GM12878 (cell line): Measurements from ENCODE around the gene ETV6. TPM values are rescaled to one million over a fixed set of nuclear protein-coding genes. Genes with fewer than 3 reads are reported as not detected.

ENCODE experiments used
- ATAC-seq: fragments of 200-7000 bp; cut with Tn5 transposase; 3 replicates; pipeline ENCODE4 v1.9.1; 2020; ENCODE audit warnings: mild to moderate bottlenecking, moderate library complexity
- BruUV-seq: library from RNA; stranded (reverse); fragments of 400-500 nt; replicated peaks from 2 replicates; lab custom pipeline; 2021; lab: Mats Ljungman, UMichigan
- CTCF ChIA-PET: fragments of 300-600 bp; sonication (Branson Sonifier 250); formaldehyde crosslinking; extraction: SDS; loops from one replicate; lab custom pipeline; 2021; ENCODE audit warnings: inconsistent platforms; lab: Yijun Ruan, JAX
- POLR2A ChIA-PET: fragments of 350-600 bp; formaldehyde crosslinking; extraction: SDS; loops from one replicate; lab custom pipeline; 2021; ENCODE audit warnings: inconsistent platforms; lab: Charles Lee
- RAD21 ChIA-PET: fragments of 300-600 bp; sonication (Branson Sonifier 250); formaldehyde crosslinking; loops from one replicate; lab custom pipeline; 2023; ENCODE audit warnings: antibody characterized with exemption; ENCODE audit not compliant: unreplicated experiment; lab: Charles Lee
- SMC1A ChIA-PET: fragments of 300-600 bp; sonication (Branson Sonifier 250); formaldehyde crosslinking; loops from one replicate; lab custom pipeline; 2023; ENCODE audit not compliant: unreplicated experiment, uncharacterized antibody; lab: Charles Lee
- DNase-seq: peaks from one replicate; pipeline ENCODE4 v3.0.0-alpha.2; 2011; ENCODE audit warnings: low read depth, low spot score
- FAIRE-seq: peaks from 3 replicates; lab custom pipeline; 2011; peaks lifted over from hg19 to GRCh38; lab: Jason Lieb, UNC
- H2AFZ ChIP-seq: 2 replicates; pipeline ENCODE4 v1.6.0; 2011; ENCODE audit warnings: low read depth, low read length, control low read depth; ENCODE audit not compliant: control insufficient read depth
- H3K27ac ChIP-seq: 2 replicates; pipeline ENCODE4 v1.5.1; 2011; ENCODE audit warnings: control low read depth; ENCODE audit not compliant: control insufficient read depth, insufficient read depth
- H3K27me3 ChIP-seq, 2 experiments: replicated peaks in 1 of 2; 2 replicates each; pipeline versions ENCODE4 v1.6.0 to v1.6.1; 2011; ENCODE audit warnings: low read length in 1 of 2; ENCODE audit not compliant: control insufficient read depth in 2 of 2, insufficient read depth in 2 of 2
- H3K36me3 ChIP-seq, 2 experiments: 2 replicates each; pipeline ENCODE4 v1.5.1; 2011; ENCODE audit warnings: low read length in 1 of 2; ENCODE audit not compliant: control insufficient read depth in 2 of 2, insufficient read depth in 2 of 2
- H3K4me1 ChIP-seq: 2 replicates; pipeline ENCODE4 v1.6.1; 2011; ENCODE audit warnings: mild to moderate bottlenecking, low read length, moderate library complexity, mixed read lengths; ENCODE audit not compliant: control insufficient read depth, insufficient read depth
- H3K4me2 ChIP-seq: 2 replicates; pipeline ENCODE4 v1.6.0; 2011; ENCODE audit warnings: control low read depth; ENCODE audit not compliant: control insufficient read depth, insufficient read depth
- H3K4me3 ChIP-seq: fragments of 200-600 bp; sonication (generic); 2 replicates; pipeline ENCODE4 v1.5.1; 2016
- H3K79me2 ChIP-seq: 2 replicates; pipeline ENCODE4 v1.6.0; 2011; ENCODE audit warnings: low read length; ENCODE audit not compliant: control insufficient read depth, insufficient read depth
- H3K9ac ChIP-seq: 2 replicates; pipeline ENCODE4 v1.8.0; 2011; ENCODE audit warnings: low read length, control low read depth, mixed read lengths; ENCODE audit not compliant: control insufficient read depth, insufficient read depth
- H3K9me3 ChIP-seq: replicated peaks from 3 replicates; pipeline ENCODE4 v1.5.1; 2011; ENCODE audit warnings: mild to moderate bottlenecking, low read length; ENCODE audit not compliant: control insufficient read depth, insufficient read depth
- H4K20me1 ChIP-seq: 2 replicates; pipeline ENCODE4 v1.6.0; 2011; ENCODE audit not compliant: control insufficient read depth, insufficient read depth
- CBX5 ChIP-seq: sonication (generic); IDR thresholded peaks from 2 replicates; pipeline ENCODE4 v1.6.1; 2016; ENCODE audit warnings: low read depth, moderate library complexity, mild to moderate bottlenecking, inconsistent platforms
- CEBPZ ChIP-seq: fragments of 150-350 bp; IDR thresholded peaks from 2 replicates; pipeline ENCODE4 v1.6.1; 2016; ENCODE audit warnings: low read depth, low read length
- ESRRA ChIP-seq: IDR thresholded peaks from 2 replicates; pipeline ENCODE4 v1.6.1; 2012; ENCODE audit warnings: mild to moderate bottlenecking, low read length, improper control_type of control experiment
- HDGF ChIP-seq: fragments of 450-650 bp; IDR thresholded peaks from 2 replicates; pipeline ENCODE4 v1.6.1; 2016; ENCODE audit warnings: antibody characterized with exemption
- IRF4 ChIP-seq: IDR thresholded peaks from 2 replicates; pipeline ENCODE4 v1.6.1; 2011; ENCODE audit warnings: low read depth, low read length
- USF1 ChIP-seq: IDR thresholded peaks from 2 replicates; pipeline ENCODE4 v1.6.1; 2011; ENCODE audit warnings: borderline replicate concordance, low read depth, mild to moderate bottlenecking, moderate library complexity, mixed read lengths, low read length; ENCODE audit not compliant: insufficient read depth; ENCODE audit errors: extremely low read length
- YBX1 ChIP-seq: fragments of 450-650 bp; IDR thresholded peaks from 2 replicates; pipeline ENCODE4 v1.6.1; 2016; ENCODE audit warnings: antibody characterized with exemption
- WGBS: methylation state at CpG from one replicate; pipeline ENCODE4 v1.1.6; 2016; ENCODE audit warnings: low lambda C conversion rate; ENCODE audit not compliant: insufficient replicate concordance, insufficient coverage; ENCODE audit errors: missing lambda C conversion rate; 5-methylcytosine and 5-hydroxymethylcytosine counted together
- in situ Hi-C: fragments of 300-500 bp; cut with MboI; formaldehyde crosslinking; loops from 9 replicates; pipeline ENCODE4 v1.14.3; 2018; ENCODE audit warnings: mixed read lengths
- intact Hi-C: fragments of 100-400 bp; cut with micrococcal nuclease; formaldehyde crosslinking; loops from one replicate; pipeline ENCODE4 v1.14.2; 2022; ENCODE audit not compliant: unreplicated experiment
- polyA plus RNA-seq, 11 experiments: library from polyadenylated mRNA; depleted of rRNA in 4 of 11; unstranded in 6 of 11; stranded (reverse) in 5 of 11; fragments of >200 nt; fragmentation: Nextera tagmentation in 4 of 11; fragmentation: Illumina TruSeq in 1 of 11; extraction: Ambion mirVana in 4 of 11; extraction: Trizol in 1 of 11; gene quantifications; 1 replicate in 1 of 11; 2 replicates in 10 of 11; pipeline versions ENCODE4 v1.2.1 to v1.2.3, GENCODE V29; 2011 to 2016; ENCODE audit warnings: inconsistent platforms in 2 of 11, missing spikeins in 2 of 11, low read depth in 1 of 11
- total RNA-seq, 4 experiments: library from RNA; depleted of rRNA in 3 of 4; stranded (reverse); fragments of >200 nt in 3 of 4; fragmentation: Illumina TruSeq in 1 of 4; extraction: Trizol in 1 of 4; gene quantifications; 2 replicates each; pipeline versions ENCODE4 v1.2.1 to v1.2.3, GENCODE V29; 2013 to 2021

The ETV6 gene
- total and polyA plus RNA-seq, 10 of the 15 experiments (the other 5 are each of a cell fraction or from before 2014, with no cell fraction given), result 6.6 to 74.8 (median 24.6) TPM

DNA sequence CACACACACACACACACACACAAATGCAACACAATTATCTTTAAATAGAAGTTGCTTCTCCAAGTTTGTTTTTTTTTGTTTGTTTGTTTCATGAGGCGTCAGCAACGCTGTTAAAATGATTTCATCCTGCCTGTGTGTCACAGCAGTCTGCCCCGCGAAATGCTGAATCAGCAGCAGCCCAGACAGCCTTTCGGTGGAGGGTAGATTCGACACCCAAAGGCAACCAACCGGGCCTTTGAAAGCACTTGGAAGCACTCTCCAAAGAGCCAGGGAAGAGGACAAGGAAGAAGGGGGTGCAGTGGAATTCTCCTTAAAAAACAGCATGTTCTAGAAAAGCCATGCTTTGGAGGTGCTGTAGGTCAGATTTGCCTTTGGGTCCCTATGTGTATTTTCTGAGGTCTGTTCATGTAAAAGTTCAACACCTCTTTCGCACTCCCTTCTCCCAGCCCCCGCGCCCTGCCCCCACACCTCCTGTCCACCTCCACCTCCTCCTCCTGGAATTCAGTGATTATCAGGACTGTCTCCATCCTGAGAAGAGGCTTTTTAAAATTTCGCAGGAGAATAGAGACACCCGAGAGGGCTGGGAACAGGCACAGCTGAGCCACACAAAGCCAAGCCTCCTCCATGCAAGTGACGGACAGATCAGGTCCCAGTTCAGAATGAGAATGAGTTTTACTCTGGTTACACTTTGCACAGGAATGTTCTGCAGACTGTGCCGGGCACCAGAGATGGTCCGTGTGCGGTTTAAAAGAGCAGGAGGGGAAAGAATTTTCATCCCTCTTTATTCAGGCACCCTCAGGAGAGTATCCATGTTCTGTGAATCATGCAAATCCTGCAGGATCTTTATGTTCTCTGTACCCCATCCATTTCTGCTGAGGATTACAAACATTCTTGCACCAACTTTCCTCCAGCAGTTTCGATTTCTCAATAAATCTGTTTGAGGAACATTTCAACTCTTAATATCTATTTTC, 177.9 kb downstream of the ETV6 start:
- DNase-seq (no peak), FAIRE-seq (no peak), ATAC-seq (no peak)
- intact Hi-C loops, result no loop called here
- CTCF ChIA-PET, result no interaction called here
- BruUV-seq, result no TSS peak
- Histone ChIP-seq H4K20me1 (no peaks in the 10 kb centered on the region), H3K9ac (no peak overlapping the region), H3K4me3 (no peak overlapping the region), H2AFZ (no peak overlapping the region), H3K27ac (0 out of 2 replicates have a peak overlapping the region, but pooled peaks have one; percentile 6), H3K27me3 (no peaks in the 10 kb centered on the region), H3K4me1 (peaks cover 64% of the 10 kb centered on the region), H3K36me3 (peaks cover 6 to 20% of the 10 kb centered on the region in 2 experiments; a peak in 3 of 4 replicates), H3K9me3 (no peaks in the 10 kb centered on the region), H3K4me2 (no peak overlapping the region), H3K79me2 (peaks cover 62% of the 10 kb centered on the region)
- TF ChIP-seq HDGF, result no peak
- no peak for TF ChIP-seq YBX1
- no peak for TF ChIP-seq CEBPZ
- TF ChIP-seq IRF4, result no peak
- TF ChIP-seq USF1, result no peak
- TF ChIP-seq ESRRA, result no peak
- no peak for TF ChIP-seq CBX5
- POLR2A ChIA-PET, result no interaction called here
- SMC1A ChIA-PET, result interaction anchor here (3.0 kb wide), 1 partner anchor 12 kb away, joined by 13 read pairs; no protein-coding TSS in a partner anchor
- in situ Hi-C loops, result no loop called here
- RAD21 ChIA-PET, result interaction anchor here (0.9 kb wide), 1 partner anchor 18 kb away, joined by 3 read pairs; no protein-coding TSS in a partner anchor
- 94% methylated on average over 17 of the region's 17 CpGs for WGBS
